SK-N-MC (cell line): ENCODE measurements around the gene BRI3.

Experiments used
- EZH2 ChIP-seq: fragments of 200-600 bp; sonication (generic); IDR thresholded peaks from one replicate; pipeline ENCODE4 v1.6.1; 2017; ENCODE audit warnings: antibody characterized with exemption
- FOXP2 ChIP-seq: optimal IDR thresholded peaks from 2 replicates; pipeline ENCODE3; 2011; ENCODE audit warnings: mild to moderate bottlenecking, moderate library complexity; ENCODE audit not compliant: insufficient read depth; ENCODE audit errors: extremely low read length, control extremely low read depth
- POLR2AphosphoS5 ChIP-seq: IDR thresholded peaks from 2 replicates; pipeline ENCODE4 v1.6.1; 2012; ENCODE audit warnings: mild to moderate bottlenecking, low read depth, low read length, borderline replicate concordance

GRCh38 chr7:98244871-98245270, 36.6 kb upstream of the BRI3 start:
- TF ChIP-seq POLR2AphosphoS5 (no peak), EZH2 (no peak), FOXP2 (no peak)
